Transverse colon (tissue), 4 donors: ENCODE results near the gene RNF121. TPM values are rescaled to one million over a fixed set of nuclear protein-coding genes. Genes with fewer than 3 reads are reported as not detected.

ENCODE experiments used
- DNase-seq: peaks from one replicate; pipeline ENCODE4 v3.0.0-alpha.2; 2019
- H3K27ac ChIP-seq, 4 donors: fragments of 200-600 bp; sonication (generic); 2 replicates each; pipeline ENCODE4 v1.5.1; 2016 to 2018; ENCODE audit warnings: inconsistent platforms in 4 of 4
- H3K27me3 ChIP-seq: fragments of 200-600 bp; sonication (generic); 2 replicates; pipeline ENCODE4 v1.5.1; 2017; ENCODE audit warnings: inconsistent platforms
- H3K36me3 ChIP-seq, 4 donors: fragments of 200-600 bp; sonication (generic); 2 replicates each; pipeline ENCODE4 v1.5.1; 2017 to 2019; ENCODE audit warnings: inconsistent platforms in 4 of 4
- H3K4me1 ChIP-seq, 4 donors: fragments of 200-600 bp; sonication (generic); 2 replicates each; pipeline ENCODE4 v1.5.1; 2017 to 2020; ENCODE audit warnings: inconsistent platforms in 4 of 4
- H3K4me3 ChIP-seq, 4 donors: fragments of 200-600 bp; sonication (generic); 1 replicate in 1 of 4; 2 replicates in 3 of 4; pipeline versions ENCODE4 v1.5.1 to v1.6.1; 2017 to 2019; ENCODE audit warnings: inconsistent platforms in 4 of 4
- H3K9me3 ChIP-seq, 2 donors: fragments of 200-600 bp; sonication (generic); 2 replicates each; pipeline ENCODE4 v1.5.1; 2017 to 2019; ENCODE audit warnings: inconsistent platforms in 2 of 2
- EP300 ChIP-seq: sonication (generic); formaldehyde crosslinking; IDR thresholded peaks from one replicate; pipeline ENCODE4 v1.6.1; 2017; ENCODE audit warnings: antibody characterized with exemption, low read depth
- POLR2A ChIP-seq: fragments of 450-650 bp; IDR thresholded peaks from one replicate; pipeline ENCODE4 v1.6.1; 2016; ENCODE audit warnings: antibody characterized with exemption, mild to moderate bottlenecking, moderate library complexity
- POLR2AphosphoS5 ChIP-seq, 3 donors: sonication (generic); formaldehyde crosslinking; IDR thresholded peaks; one replicate each; pipeline ENCODE4 v1.6.1; 2016; ENCODE audit warnings: antibody characterized with exemption in 3 of 3
- WGBS, 2 donors: methylation state at CpG; one replicate each; pipeline ENCODE4 v1.1.5; 2018; ENCODE audit warnings: low coverage in 1 of 2; 5-methylcytosine and 5-hydroxymethylcytosine counted together
- in situ Hi-C, 4 donors: fragments of 200-750 bp; cut with MboI; loops; one replicate each; pipeline versions ENCODE4 v1.15.0 to v1.15.1; 2017; ENCODE audit warnings: low sequenced_read_pairs in 3 of 4, low pct_ligation_motif_present in 1 of 4, low pct_unique_long_range_greater_than_20kb in 1 of 4
- intact Hi-C: fragments of 100-400 bp; cut with DNase I; formaldehyde crosslinking; loops from one replicate; pipeline ENCODE4 v1.15.1; 2023; ENCODE audit warnings: low total_unique reads
- total RNA-seq, 4 donors: library from RNA; depleted of rRNA; stranded (reverse); fragments of >200 nt; gene quantifications; one replicate each; pipeline ENCODE4 v1.1.0, GENCODE V29; 2016
- TF ChIP-seq, protein P1 (sequence below), 5 experiments: fragments of 200-600 bp in 3 of 5; fragments of 450-650 bp in 2 of 5; sonication (generic) in 3 of 5; IDR thresholded peaks; 1 replicate in 2 of 5; 2 replicates in 3 of 5; pipeline ENCODE4 v1.5.1; 2016 to 2017; ENCODE audit warnings: antibody characterized with exemption in 5 of 5, inconsistent platforms in 3 of 5, mild to moderate bottlenecking in 2 of 5, moderate library complexity in 1 of 5

RNF121 gene
- total RNA-seq, 4 donors from 2014 or later: 9.7 to 38.6 (median 31.4) TPM

DNA sequence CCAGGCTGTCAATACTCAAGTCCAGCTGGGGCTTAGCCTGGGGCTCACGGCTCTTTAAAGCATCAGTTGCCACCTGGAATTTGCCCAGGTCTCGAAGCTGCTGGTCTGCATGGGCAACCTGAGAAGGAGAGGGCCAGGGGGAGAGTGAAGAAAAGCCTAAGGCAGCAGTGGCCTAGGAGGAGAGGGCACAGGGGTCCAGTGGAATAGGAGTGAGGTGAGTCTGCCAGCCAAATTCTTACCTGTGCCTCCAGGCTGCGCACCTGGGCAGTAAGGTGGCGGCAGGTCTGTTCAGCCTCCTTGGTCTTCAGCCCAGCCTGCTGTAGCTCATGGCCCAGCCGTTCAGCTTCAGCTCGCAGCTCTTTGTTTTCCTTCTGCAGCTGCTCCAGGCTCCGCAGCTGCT is 79.9 kb downstream of the RNF121 start:
- Histone ChIP-seq H3K4me3 (no peak overlapping the region), H3K4me1 (peaks cover 0 to 17% (median 5%) of the 10 kb centered on the region in 4 donors), H3K27ac (no peak overlapping the region), H3K9me3 (no peaks in the 10 kb centered on the region), H3K36me3 (peaks cover 0 to 91% (median 54%) of the 10 kb centered on the region in 4 donors), H3K27me3 (no peaks in the 10 kb centered on the region)
- no peak for TF ChIP-seq EP300
- DNase-seq: no peak
- intact Hi-C loops: no loop called here
- in situ Hi-C loops: no loop called here
- 88% methylated on average over 7 of the region's 7 CpGs; no CpG with 5 or more reads in 1 of the 2 donors for WGBS, 2 donors

DNA sequence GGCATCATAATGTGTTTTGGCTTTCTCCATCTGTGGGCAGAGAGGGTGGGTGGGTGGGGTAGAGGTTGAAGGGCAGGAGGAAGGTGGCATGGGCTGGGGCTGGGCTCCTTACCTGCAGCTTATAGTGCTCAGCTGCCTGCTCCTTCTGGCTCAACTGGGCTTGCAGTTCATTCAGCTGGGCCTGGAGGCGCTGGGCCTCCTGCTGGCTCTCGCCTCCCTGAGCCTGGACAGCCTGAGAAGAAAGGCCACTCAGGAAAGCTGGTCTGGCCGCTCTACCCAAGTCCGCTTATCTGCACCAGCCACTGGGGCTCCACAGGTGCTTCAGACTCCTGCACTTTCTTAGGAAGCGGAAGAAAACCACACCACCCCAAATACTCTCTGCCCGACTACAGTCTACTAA is 80.3 kb downstream of the RNF121 start:
- Histone ChIP-seq H3K27ac (no peak overlapping the region), H3K9me3 (no peaks in the 10 kb centered on the region), H3K4me3 (no peak overlapping the region), H3K27me3 (no peaks in the 10 kb centered on the region), H3K36me3 (peaks cover 0 to 92% (median 54%) of the 10 kb centered on the region in 4 donors), H3K4me1 (peaks cover under 1 to 20% (median 7%) of the 10 kb centered on the region in 4 donors)
- in situ Hi-C loops: no loop called here
- TF ChIP-seq EP300 (no peak), POLR2A (no peak), POLR2AphosphoS5 (IDR thresholded peaks at IDR 0.05) (no peak)
- TF ChIP-seq, protein P1, sequence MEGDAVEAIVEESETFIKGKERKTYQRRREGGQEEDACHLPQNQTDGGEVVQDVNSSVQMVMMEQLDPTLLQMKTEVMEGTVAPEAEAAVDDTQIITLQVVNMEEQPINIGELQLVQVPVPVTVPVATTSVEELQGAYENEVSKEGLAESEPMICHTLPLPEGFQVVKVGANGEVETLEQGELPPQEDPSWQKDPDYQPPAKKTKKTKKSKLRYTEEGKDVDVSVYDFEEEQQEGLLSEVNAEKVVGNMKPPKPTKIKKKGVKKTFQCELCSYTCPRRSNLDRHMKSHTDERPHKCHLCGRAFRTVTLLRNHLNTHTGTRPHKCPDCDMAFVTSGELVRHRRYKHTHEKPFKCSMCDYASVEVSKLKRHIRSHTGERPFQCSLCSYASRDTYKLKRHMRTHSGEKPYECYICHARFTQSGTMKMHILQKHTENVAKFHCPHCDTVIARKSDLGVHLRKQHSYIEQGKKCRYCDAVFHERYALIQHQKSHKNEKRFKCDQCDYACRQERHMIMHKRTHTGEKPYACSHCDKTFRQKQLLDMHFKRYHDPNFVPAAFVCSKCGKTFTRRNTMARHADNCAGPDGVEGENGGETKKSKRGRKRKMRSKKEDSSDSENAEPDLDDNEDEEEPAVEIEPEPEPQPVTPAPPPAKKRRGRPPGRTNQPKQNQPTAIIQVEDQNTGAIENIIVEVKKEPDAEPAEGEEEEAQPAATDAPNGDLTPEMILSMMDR (IDR thresholded peaks at IDR 0.05): no peak
- no peak for DNase-seq
- intact Hi-C loops: no loop called here
- WGBS, 2 donors: 98 to 100% methylated on average over 1 to 6 of the region's 6 CpGs

DNA sequence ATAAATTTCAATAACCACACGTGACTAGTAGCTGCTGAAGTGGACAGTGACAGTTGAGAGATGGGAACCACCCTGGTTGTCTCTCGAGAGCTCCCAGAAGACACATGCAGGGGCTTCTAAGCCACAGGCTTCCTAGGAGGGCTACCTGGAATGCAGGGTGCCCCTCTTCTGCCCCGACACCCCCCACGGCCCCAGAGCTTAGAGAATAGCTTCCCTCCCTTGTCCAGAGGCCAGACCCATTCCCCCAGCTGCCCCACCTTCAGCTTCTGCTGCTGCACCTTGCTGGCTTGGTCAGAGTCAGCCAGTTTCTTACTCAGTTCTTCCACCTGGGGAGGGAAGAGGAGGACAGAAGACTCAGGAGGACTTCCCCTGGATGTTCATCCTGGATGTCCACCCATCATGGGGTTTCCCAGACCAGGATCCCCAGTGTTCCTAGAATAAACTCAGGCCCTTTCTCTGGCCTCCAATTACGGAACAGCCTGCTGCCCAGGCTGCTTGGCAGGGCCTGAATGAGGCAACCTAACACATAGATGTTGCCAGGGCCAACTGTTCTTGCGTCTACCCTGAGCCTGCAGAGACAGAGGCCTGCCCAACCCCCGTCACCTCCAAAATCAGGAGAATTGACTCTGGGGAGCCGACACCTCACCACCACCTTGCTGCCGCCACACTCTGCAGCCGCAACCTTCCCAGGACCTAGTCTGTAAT is 81.8 kb downstream of the RNF121 start:
- Histone ChIP-seq H3K4me1 (peaks cover 2 to 25% (median 12%) of the 10 kb centered on the region in 4 donors), H3K27ac (no peak overlapping the region), H3K27me3 (no peaks in the 10 kb centered on the region), H3K36me3 (peaks cover 0 to 93% (median 54%) of the 10 kb centered on the region in 4 donors), H3K9me3 (no peaks in the 10 kb centered on the region), H3K4me3 (no peak overlapping the region)
- in situ Hi-C loops (no loop called here), intact Hi-C loops (no loop called here)
- WGBS, 2 donors: 84 to 91% methylated on average over 3 to 10 of the region's 10 CpGs
- TF ChIP-seq POLR2AphosphoS5 (IDR thresholded peaks at IDR 0.05) (no peak), EP300 (no peak), POLR2A (no peak)
- TF ChIP-seq, protein P1 (IDR thresholded peaks at IDR 0.05): no peak
- no peak for DNase-seq

DNA sequence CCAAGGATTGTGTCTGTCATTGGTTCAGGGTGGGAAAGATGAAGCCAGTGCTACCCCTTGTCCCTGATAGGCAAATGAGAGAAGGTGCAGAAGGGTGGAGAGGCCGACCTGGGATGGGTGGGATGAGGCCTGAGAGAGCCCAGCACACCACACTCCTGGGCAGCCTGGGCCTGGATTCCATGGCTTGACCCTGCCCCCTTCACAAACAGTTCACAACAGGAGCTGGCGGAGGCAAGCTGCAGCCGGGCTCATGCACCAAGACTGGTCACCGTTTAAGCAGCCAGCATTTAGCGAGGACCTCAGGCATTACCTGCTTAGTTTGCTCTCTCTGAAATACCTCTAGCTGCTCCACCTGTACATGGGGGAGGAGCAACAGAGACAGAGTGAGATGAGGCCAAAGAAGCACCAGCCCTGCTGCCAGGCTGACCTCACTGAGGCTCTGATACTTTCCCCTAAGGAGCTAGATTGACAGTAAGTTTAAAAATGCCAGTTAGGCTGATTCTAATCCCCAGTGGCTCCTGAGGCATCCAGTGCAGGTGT is 83.3 kb downstream of the RNF121 start:
- intact Hi-C loops: no loop called here
- WGBS, 2 donors: 91% methylated on average over 5 of the region's 5 CpGs; no CpG with 5 or more reads in 1 of the 2 donors
- Histone ChIP-seq H3K27me3 (no peaks in the 10 kb centered on the region), H3K36me3 (peaks cover 2 to 93% (median 49%) of the 10 kb centered on the region in 4 donors), H3K27ac (peak overlapping the region in 2 of 4 donors; percentile 45 to 69), H3K4me1 (peaks cover 2 to 25% (median 12%) of the 10 kb centered on the region in 4 donors), H3K4me3 (no peak overlapping the region), H3K9me3 (no peaks in the 10 kb centered on the region)
- in situ Hi-C loops: no loop called here
- TF ChIP-seq POLR2A: no peak
- TF ChIP-seq POLR2AphosphoS5 (IDR thresholded peaks at IDR 0.05): no peak
- TF ChIP-seq EP300: no peak
- TF ChIP-seq, protein P1 (IDR thresholded peaks at IDR 0.05): no peak
- no peak for DNase-seq
